ENCODE data around the gene MPG. TPM values are rescaled to one million over a fixed set of nuclear protein-coding genes. Genes with fewer than 3 reads are reported as not detected.

Gene MPG
- total RNA-seq, 2 experiments from 2014 or later: 60.2 to 60.6 TPM

GRCh38 chr16:64914-65255 is 13.1 kb upstream of the MPG start:
- CTCF ChIA-PET: interaction anchor here (1.2 to 14.8 kb wide), 15 partner anchors 8 to 306 kb away, joined by 3 to 350 read pairs (median 12); partner anchors contain the start of genes HBQ1, MPG, POLR3K and SNRNP25
- no peak overlapping the region for H3K27ac Mint-ChIP-seq
- DNase-seq (no peak), ATAC-seq (no peak)
- H3K4me3 Mint-ChIP-seq: no peak overlapping the region
- H3K27me3 Mint-ChIP-seq: peaks cover 1% of the 10 kb centered on the region
- H3K4me1 Mint-ChIP-seq: no peaks in the 10 kb centered on the region
- no peaks in the 10 kb centered on the region for H3K9me3 Mint-ChIP-seq (ENCODE audit: low read depth)
- no peaks in the 10 kb centered on the region for H3K36me3 Mint-ChIP-seq

GRCh38 chr16:65745-66144 is 12.3 kb upstream of the MPG start:
- Mint-ChIP-seq H3K9me3 (ENCODE audit: low read depth) (no peaks in the 10 kb centered on the region), H3K4me3 (no peak overlapping the region), H3K36me3 (no peaks in the 10 kb centered on the region), H3K27ac (no peak overlapping the region), H3K27me3 (peaks cover 8% of the 10 kb centered on the region), H3K4me1 (no peaks in the 10 kb centered on the region)
- CTCF ChIA-PET: interaction anchor here (0.6 to 14.8 kb wide), 34 partner anchors 9 to 306 kb away, joined by 3 to 350 read pairs (median 5); partner anchors contain the start of genes HBQ1, MPG, POLR3K and SNRNP25
- ATAC-seq (peak; percentile 92), DNase-seq (peak; percentile 89)

GRCh38 chr16:66309-67182 is 11.5 kb upstream of the MPG start:
- Mint-ChIP-seq H3K27ac (no peak overlapping the region), H3K4me3 (no peak overlapping the region), H3K9me3 (ENCODE audit: low read depth) (no peaks in the 10 kb centered on the region), H3K27me3 (peaks cover 15% of the 10 kb centered on the region), H3K36me3 (no peaks in the 10 kb centered on the region), H3K4me1 (no peaks in the 10 kb centered on the region)
- DNase-seq (no peak), ATAC-seq (no peak)
- CTCF ChIA-PET: interaction anchor here (0.7 to 14.8 kb wide), 31 partner anchors 10 to 305 kb away, joined by 3 to 350 read pairs (median 5); partner anchors contain the start of genes HBQ1, MPG, POLR3K and SNRNP25

GRCh38 chr16:67183-67791 is 10.7 kb upstream of the MPG start:
- CTCF ChIA-PET: interaction anchor here (3.3 to 14.8 kb wide), 4 partner anchors 9 to 29 kb away, joined by 17 to 350 read pairs (median 58); partner anchors contain the start of gene MPG
- no peak for DNase-seq
- Mint-ChIP-seq H3K9me3 (ENCODE audit: low read depth) (no peaks in the 10 kb centered on the region), H3K4me1 (no peaks in the 10 kb centered on the region), H3K36me3 (no peaks in the 10 kb centered on the region), H3K27ac (no peak overlapping the region), H3K4me3 (no peak overlapping the region), H3K27me3 (peaks cover 18% of the 10 kb centered on the region)
- no peak for ATAC-seq

- Mint-ChIP-seq H3K36me3 (no peaks in the 10 kb centered on the region), H3K9me3 (ENCODE audit: low read depth) (no peaks in the 10 kb centered on the region), H3K27me3 (peaks cover 22% of the 10 kb centered on the region), H3K4me3 (no peak overlapping the region), H3K27ac (no peak overlapping the region), H3K4me1 (peaks cover 3% of the 10 kb centered on the region)
- CTCF ChIA-PET: interaction anchor here (4.9 to 14.8 kb wide), 3 partner anchors 9 to 29 kb away, joined by 37 to 350 read pairs (median 78); partner anchors contain the start of gene MPG
- DNase-seq (no peak), ATAC-seq (no peak)
Measured at GRCh38 chr16:67884-68789, 9.9 kb upstream of the MPG start.

- DNase-seq (no peak), ATAC-seq (no peak)
- CTCF ChIA-PET: interaction anchor here (1.1 to 14.8 kb wide), 3 partner anchors 28 to 38 kb away, joined by 3 to 350 read pairs (median 4); no protein-coding TSS in a partner anchor
- Mint-ChIP-seq H3K27me3 (peaks cover 31% of the 10 kb centered on the region), H3K4me3 (no peak overlapping the region), H3K4me1 (peaks cover 3% of the 10 kb centered on the region), H3K9me3 (ENCODE audit: low read depth) (no peaks in the 10 kb centered on the region), H3K36me3 (no peaks in the 10 kb centered on the region), H3K27ac (no peak overlapping the region)
Measured at GRCh38 chr16:69181-69580, 8.8 kb upstream of the MPG start.

GRCh38 chr16:71210-71539 is 6.8 kb upstream of the MPG start:
- H3K4me3 Mint-ChIP-seq: no peak overlapping the region
- no peak overlapping the region for H3K27ac Mint-ChIP-seq
- H3K4me1 Mint-ChIP-seq: peaks cover 7% of the 10 kb centered on the region
- DNase-seq (no peak), ATAC-seq (no peak)
- no peaks in the 10 kb centered on the region for H3K36me3 Mint-ChIP-seq
- H3K9me3 Mint-ChIP-seq (ENCODE audit: low read depth): no peaks in the 10 kb centered on the region
- CTCF ChIA-PET: interaction anchor here (1.1 to 14.8 kb wide), 2 partner anchors 26 to 36 kb away, joined by 5 to 350 read pairs; no protein-coding TSS in a partner anchor
- H3K27me3 Mint-ChIP-seq: peaks cover 39% of the 10 kb centered on the region

- no peak for ATAC-seq
- H3K27me3 Mint-ChIP-seq: peaks cover 39% of the 10 kb centered on the region
- H3K9me3 Mint-ChIP-seq (ENCODE audit: low read depth): no peaks in the 10 kb centered on the region
- no peak for DNase-seq
- CTCF ChIA-PET: interaction anchor here (1.1 to 14.8 kb wide), 3 partner anchors 25 to 35 kb away, joined by 5 to 350 read pairs (median 6); no protein-coding TSS in a partner anchor
- no peaks in the 10 kb centered on the region for H3K36me3 Mint-ChIP-seq
- peaks cover 13% of the 10 kb centered on the region for H3K4me1 Mint-ChIP-seq
- H3K27ac Mint-ChIP-seq: no peak overlapping the region
- H3K4me3 Mint-ChIP-seq: no peak overlapping the region
Measured at GRCh38 chr16:71540-72401, 6.3 kb upstream of the MPG start.

- DNase-seq (no peak), ATAC-seq (peak; percentile 53)
- Mint-ChIP-seq H3K27me3 (peaks cover 39% of the 10 kb centered on the region), H3K4me1 (peaks cover 19% of the 10 kb centered on the region), H3K36me3 (no peaks in the 10 kb centered on the region), H3K9me3 (ENCODE audit: low read depth) (no peaks in the 10 kb centered on the region), H3K27ac (no peak within 1 kb of the TSS), H3K4me3 (peak within 1 kb of the TSS; percentile 32)
- CTCF ChIA-PET: interaction anchor here (1.5 to 14.8 kb wide), 3 partner anchors 12 to 34 kb away, joined by 6 to 350 read pairs (median 6); no protein-coding TSS in a partner anchor
Measured at GRCh38 chr16:72561-73548, 5.2 kb upstream of the MPG start, which contains the start of gene RHBDF1. Gene RHBDF1, minus strand, starts transcription at chr16:72631. Its CDS starts 7,616 bp downstream, at chr16:65015.

GRCh38 chr16:74051-74746 is 3.8 kb upstream of the MPG start:
- DNase-seq (no peak), ATAC-seq (no peak)
- H3K9me3 Mint-ChIP-seq (ENCODE audit: low read depth): no peaks in the 10 kb centered on the region
- no peak overlapping the region for H3K27ac Mint-ChIP-seq
- peaks cover 23% of the 10 kb centered on the region for H3K4me1 Mint-ChIP-seq
- peaks cover 39% of the 10 kb centered on the region for H3K27me3 Mint-ChIP-seq
- no peak overlapping the region for H3K4me3 Mint-ChIP-seq
- H3K36me3 Mint-ChIP-seq: no peaks in the 10 kb centered on the region
- CTCF ChIA-PET: interaction anchor here (1.4 to 14.8 kb wide), 5 partner anchors 9 to 288 kb away, joined by 3 to 350 read pairs (median 6); partner anchors contain the start of genes POLR3K and SNRNP25
